Neutrophil (primary cell): ENCODE measurements around the gene CARM1.
A peak's percentile ranks its signal among the peaks of the same experiment; 100 is the strongest.

Experiments
- H3K27ac ChIP-seq: fragments of 200-600 bp; sonication (generic); 2 replicates; pipeline ENCODE4 v1.5.1; 2016; ENCODE audit warnings: mild to moderate bottlenecking, moderate library complexity
- H3K27me3 ChIP-seq: fragments of 200-600 bp; sonication (generic); 2 replicates; pipeline ENCODE4 v1.6.0; 2016; ENCODE audit warnings: mild to moderate bottlenecking
- H3K36me3 ChIP-seq: fragments of 200-600 bp; sonication (generic); 2 replicates; pipeline ENCODE4 v1.5.1; 2017
- H3K4me1 ChIP-seq, 2 experiments: fragments of 200-600 bp in 1 of 2; sonication (generic) in 1 of 2; 1 replicate in 1 of 2; 2 replicates in 1 of 2; pipeline versions ENCODE4 v1.5.1 to v1.6.1; 2013 to 2016; ENCODE audit warnings: low read depth in 1 of 2, low read length in 1 of 2, mild to moderate bottlenecking in 1 of 2, moderate library complexity in 1 of 2; ENCODE audit not compliant: control insufficient read depth in 1 of 2, insufficient read depth in 1 of 2
- H3K4me3 ChIP-seq, 2 experiments: fragments of 200-600 bp in 1 of 2; sonication (generic) in 1 of 2; 1 replicate in 1 of 2; 2 replicates in 1 of 2; pipeline ENCODE4 v1.5.1; 2013 to 2016; ENCODE audit warnings: low read depth in 1 of 2, low read length in 1 of 2, mild to moderate bottlenecking in 1 of 2, moderate library complexity in 1 of 2
- H3K9me3 ChIP-seq: fragments of 200-600 bp; sonication (generic); 2 replicates; pipeline ENCODE4 v1.5.1; 2016
- TF ChIP-seq, protein P1 (sequence below): fragments of 200-600 bp; sonication (generic); IDR thresholded peaks from 2 replicates; pipeline ENCODE4 v1.5.1; 2016; ENCODE audit warnings: antibody characterized with exemption

Gene CARM1

DNA sequence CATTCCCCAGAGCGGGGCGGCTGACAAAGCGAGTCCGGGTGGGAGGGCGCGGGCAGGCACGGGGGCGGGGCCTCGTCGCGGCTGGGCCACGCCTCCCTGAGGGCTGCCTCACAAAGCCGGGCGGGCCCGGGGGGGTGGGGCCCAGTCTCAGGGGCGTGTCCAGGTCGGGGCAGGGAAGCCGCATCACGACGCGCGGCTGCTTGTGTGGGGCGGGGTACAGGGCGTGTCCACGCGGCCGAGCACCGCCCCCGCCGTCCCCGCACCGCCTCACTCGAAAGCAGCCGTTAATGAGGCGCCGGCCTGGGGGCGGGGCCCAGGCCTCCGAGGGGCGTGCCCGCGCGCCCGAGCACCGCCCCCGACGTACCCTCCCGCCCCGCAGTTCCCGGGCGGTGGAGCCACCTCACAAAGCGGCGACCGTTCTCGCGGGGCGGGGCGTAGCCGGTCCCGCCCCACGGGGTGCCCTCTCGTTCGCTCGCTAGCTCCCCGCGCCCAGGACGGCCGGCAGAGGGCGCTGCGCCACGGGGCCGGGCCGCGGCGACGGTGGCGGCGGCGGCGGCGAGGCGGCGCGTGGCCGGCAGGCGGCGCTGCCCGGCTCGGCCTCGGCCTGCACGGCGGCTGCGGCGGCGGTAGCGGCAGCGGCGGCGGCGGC lies at the start of gene CARM1:
CARM1 (plus strand) TSS at position 599 of the 649 bp plus-strand sequence. CDS start 150 bp downstream, outside the sequence.
- Histone ChIP-seq H3K27ac (peak within 1 kb of the TSS; percentile 87), H3K4me1 (peaks cover 12 to 20% of the 10 kb centered on the region in 2 experiments)

DNA sequence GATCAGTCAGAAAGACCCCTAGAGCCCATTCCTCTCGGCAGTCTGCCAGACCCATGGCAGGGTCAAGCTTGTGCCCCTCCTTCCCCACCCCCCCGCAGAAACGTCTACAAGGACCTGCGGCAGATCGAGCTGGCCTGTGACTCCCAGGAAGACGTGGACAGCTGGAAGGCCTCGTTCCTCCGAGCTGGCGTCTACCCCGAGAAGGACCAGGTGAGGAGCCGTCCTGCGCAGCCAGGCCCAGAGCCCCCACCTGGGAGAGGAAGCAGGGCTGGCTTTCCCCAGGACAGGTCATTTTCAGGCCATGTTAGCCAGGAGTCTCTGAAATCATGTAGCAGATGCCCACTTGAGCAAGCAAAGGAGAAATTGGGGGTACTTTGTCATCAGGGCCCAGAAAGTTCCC lies 47.7 kb upstream of the CARM1 start:
- H3K27ac ChIP-seq = peak overlapping the region; percentile 11
- peaks cover 98% of the 10 kb centered on the region for H3K36me3 ChIP-seq
- no peaks in the 10 kb centered on the region for H3K4me1 ChIP-seq

More for the DNA sequence above, at the start of gene CARM1:
- Histone ChIP-seq H3K27me3 (peaks cover 21% of the 10 kb centered on the region), H3K9me3 (no peaks in the 10 kb centered on the region), H3K36me3 (peaks cover 37% of the 10 kb centered on the region), H3K4me3 (peak within 1 kb of the TSS; percentile 57 to 62)
- TF ChIP-seq, protein P1, sequence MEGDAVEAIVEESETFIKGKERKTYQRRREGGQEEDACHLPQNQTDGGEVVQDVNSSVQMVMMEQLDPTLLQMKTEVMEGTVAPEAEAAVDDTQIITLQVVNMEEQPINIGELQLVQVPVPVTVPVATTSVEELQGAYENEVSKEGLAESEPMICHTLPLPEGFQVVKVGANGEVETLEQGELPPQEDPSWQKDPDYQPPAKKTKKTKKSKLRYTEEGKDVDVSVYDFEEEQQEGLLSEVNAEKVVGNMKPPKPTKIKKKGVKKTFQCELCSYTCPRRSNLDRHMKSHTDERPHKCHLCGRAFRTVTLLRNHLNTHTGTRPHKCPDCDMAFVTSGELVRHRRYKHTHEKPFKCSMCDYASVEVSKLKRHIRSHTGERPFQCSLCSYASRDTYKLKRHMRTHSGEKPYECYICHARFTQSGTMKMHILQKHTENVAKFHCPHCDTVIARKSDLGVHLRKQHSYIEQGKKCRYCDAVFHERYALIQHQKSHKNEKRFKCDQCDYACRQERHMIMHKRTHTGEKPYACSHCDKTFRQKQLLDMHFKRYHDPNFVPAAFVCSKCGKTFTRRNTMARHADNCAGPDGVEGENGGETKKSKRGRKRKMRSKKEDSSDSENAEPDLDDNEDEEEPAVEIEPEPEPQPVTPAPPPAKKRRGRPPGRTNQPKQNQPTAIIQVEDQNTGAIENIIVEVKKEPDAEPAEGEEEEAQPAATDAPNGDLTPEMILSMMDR = peak; percentile 96

DNA sequence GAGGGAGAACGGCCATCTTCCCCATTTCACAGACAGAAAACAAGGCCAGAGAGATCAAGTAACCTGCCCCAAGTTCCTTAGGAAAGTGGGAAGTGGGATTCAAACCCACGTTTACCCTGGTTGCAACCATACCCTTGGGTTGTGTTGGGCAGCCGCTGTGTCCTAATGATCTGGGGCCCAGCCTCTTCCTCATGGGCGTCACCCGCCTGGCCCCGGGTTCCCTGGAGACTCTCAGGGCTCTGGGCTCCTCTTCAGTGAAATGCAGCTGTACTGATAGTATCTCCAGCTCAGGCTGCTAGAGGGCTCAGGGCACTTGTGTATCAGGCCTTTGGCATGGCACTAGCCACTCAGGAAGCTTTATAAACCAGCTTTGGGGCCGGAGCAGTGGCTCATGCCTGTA lies 45.1 kb upstream of the CARM1 start:
- H3K27ac ChIP-seq = peak overlapping the region; percentile 6

More for the DNA sequence above, 47.7 kb upstream of the CARM1 start:
- Histone ChIP-seq H3K27me3 (no peaks in the 10 kb centered on the region), H3K4me3 (no peak overlapping the region), H3K9me3 (no peaks in the 10 kb centered on the region)
- TF ChIP-seq, protein P1 = no peak

DNA sequence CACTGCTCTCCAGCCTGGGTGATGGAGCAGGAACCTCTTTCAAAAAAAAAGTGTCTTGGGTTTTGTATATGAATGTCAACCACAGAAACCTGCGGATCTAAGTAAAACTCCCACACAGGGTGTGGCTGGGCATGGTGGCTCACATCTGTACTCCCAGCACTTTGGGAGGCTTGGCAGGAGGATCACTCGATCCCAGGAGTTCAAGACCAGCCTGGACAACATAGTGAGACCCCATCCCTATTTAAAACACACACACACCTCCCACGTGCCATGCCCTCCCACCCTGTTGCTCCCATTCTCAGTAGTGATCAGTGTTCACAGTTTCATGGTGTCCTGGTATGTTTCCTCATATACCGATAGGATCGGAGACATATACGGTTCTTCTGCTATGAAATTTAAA lies 44.5 kb upstream of the CARM1 start:
- TF ChIP-seq, protein P1 = no peak
- Histone ChIP-seq H3K27me3 (no peaks in the 10 kb centered on the region), H3K4me1 (no peaks in the 10 kb centered on the region), H3K36me3 (peaks cover 98% of the 10 kb centered on the region), H3K27ac (no peak overlapping the region), H3K9me3 (no peaks in the 10 kb centered on the region), H3K4me3 (no peak overlapping the region)

More for the DNA sequence above, 45.1 kb upstream of the CARM1 start:
- no peak overlapping the region for H3K4me3 ChIP-seq
- no peaks in the 10 kb centered on the region for H3K4me1 ChIP-seq
- peaks cover 98% of the 10 kb centered on the region for H3K36me3 ChIP-seq
- H3K27me3 ChIP-seq = no peaks in the 10 kb centered on the region
- no peaks in the 10 kb centered on the region for H3K9me3 ChIP-seq
- TF ChIP-seq, protein P1 = no peak

DNA sequence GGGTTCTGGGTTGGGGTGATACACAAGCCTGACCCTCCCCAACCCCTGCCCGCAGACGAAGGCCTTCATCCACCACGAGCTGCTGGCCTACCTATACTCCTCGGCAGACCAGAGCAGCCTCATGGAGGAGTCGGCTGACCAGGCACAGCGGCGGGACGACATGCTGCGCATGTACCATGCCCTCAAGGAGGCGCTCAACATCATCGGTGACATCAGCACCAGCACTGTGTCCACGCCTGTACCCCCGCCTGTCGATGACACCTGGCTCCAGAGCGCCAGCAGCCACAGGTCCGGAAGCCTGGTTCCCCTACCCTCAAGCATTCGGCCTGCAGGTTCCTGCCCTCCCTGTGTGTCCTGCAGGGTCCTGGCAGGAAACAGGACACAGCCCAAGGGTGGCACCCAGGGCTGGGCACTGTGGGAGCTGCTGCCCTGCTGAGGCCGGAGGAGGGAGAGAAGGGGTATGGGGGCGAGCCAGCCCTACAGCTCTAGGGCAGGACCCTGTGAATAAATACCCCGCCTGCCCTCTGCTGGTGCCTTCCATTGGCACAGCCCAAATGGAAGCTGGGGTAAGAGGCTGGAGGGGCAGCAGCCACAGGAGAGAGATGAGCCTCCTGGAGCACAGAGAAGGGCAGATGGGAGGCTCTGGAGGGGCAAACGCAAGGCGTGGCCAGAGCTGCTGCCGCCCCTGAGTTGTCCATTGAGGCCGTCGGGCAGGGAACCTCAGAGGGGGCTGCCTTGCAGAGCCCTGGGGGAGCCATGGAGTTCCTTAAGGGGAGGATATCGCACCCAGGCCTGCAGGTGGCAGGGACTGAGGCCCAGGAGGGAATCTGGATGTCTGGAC lies 42.2 kb upstream of the CARM1 start:
- H3K27me3 ChIP-seq = no peaks in the 10 kb centered on the region
- H3K4me1 ChIP-seq = no peaks in the 10 kb centered on the region
- H3K27ac ChIP-seq = no peak overlapping the region
- TF ChIP-seq, protein P1 = no peak
- H3K36me3 ChIP-seq = peaks cover 97% of the 10 kb centered on the region
- H3K9me3 ChIP-seq = no peaks in the 10 kb centered on the region
- H3K4me3 ChIP-seq = no peak overlapping the region
